HepG2 (cell line): ENCODE data around the gene NGB. TPM values are rescaled to one million over a fixed set of nuclear protein-coding genes. Genes with fewer than 3 reads are reported as not detected.

Source experiments
- ARNT ChIP-seq: fragments of 450-650 bp; IDR thresholded peaks from 2 replicates; pipeline ENCODE4 v1.6.1; 2017
- BORCS8-MEF2B ChIP-seq: sonication (generic); formaldehyde crosslinking; IDR thresholded peaks from 2 replicates; pipeline ENCODE4 v1.8.0; 2022; ENCODE audit warnings: mild to moderate bottlenecking, missing genetic modification reagents
- EEA1 ChIP-seq: sonication (generic); formaldehyde crosslinking; IDR thresholded peaks from 2 replicates; pipeline ENCODE4 v1.5.1; 2020; ENCODE audit warnings: mild to moderate bottlenecking, missing genetic modification reagents, borderline replicate concordance
- MAF1 ChIP-seq: sonication (generic); formaldehyde crosslinking; IDR thresholded peaks from 2 replicates; pipeline ENCODE4 v1.5.0; 2020; ENCODE audit warnings: missing genetic modification reagents, borderline replicate concordance
- MED8 ChIP-seq: sonication (generic); formaldehyde crosslinking; IDR thresholded peaks from 2 replicates; pipeline ENCODE4 v1.8.1; 2023; ENCODE audit warnings: mild to moderate bottlenecking, missing genetic modification reagents; ENCODE audit not compliant: insufficient replicate concordance
- PRPF4 ChIP-seq: fragments of 200-400 bp; formaldehyde crosslinking; IDR thresholded peaks from 2 replicates; pipeline ENCODE4 v1.6.1; 2016; ENCODE audit warnings: low read length, low read depth; ENCODE audit not compliant: poor library complexity, severe bottlenecking
- RFX1 ChIP-seq: fragments of 450-650 bp; IDR thresholded peaks from 2 replicates; pipeline ENCODE4 v1.6.1; 2017
- SUZ12 ChIP-seq: fragments of 150-350 bp; IDR thresholded peaks from 2 replicates; pipeline ENCODE4 v1.6.1; 2014; ENCODE audit warnings: low read depth, low read length
- XRCC5 ChIP-seq: fragments of 200-400 bp; formaldehyde crosslinking; optimal IDR thresholded peaks from 2 replicates; pipeline ENCODE3; 2017; ENCODE audit warnings: mild to moderate bottlenecking, low read length
- ZIK1 ChIP-seq: sonication (generic); formaldehyde crosslinking; IDR thresholded peaks from 2 replicates; pipeline ENCODE4 v1.5.0; 2020; ENCODE audit warnings: mild to moderate bottlenecking, low read depth, missing genetic modification reagents, borderline replicate concordance
- ZNF562 ChIP-seq: sonication (generic); formaldehyde crosslinking; IDR thresholded peaks from 2 replicates; pipeline ENCODE4 v1.8.0; 2022; ENCODE audit warnings: missing genetic modification reagents, borderline replicate concordance
- ZNF709 ChIP-seq: sonication (generic); formaldehyde crosslinking; IDR thresholded peaks from 2 replicates; pipeline ENCODE4 v1.5.0; 2020; ENCODE audit warnings: mild to moderate bottlenecking, missing genetic modification reagents
- ZNF737 ChIP-seq: sonication (generic); formaldehyde crosslinking; IDR thresholded peaks from 2 replicates; pipeline ENCODE4 v1.5.0; 2020; ENCODE audit warnings: missing genetic modification reagents, mild to moderate bottlenecking, borderline replicate concordance
- ZNF746 ChIP-seq: sonication (generic); formaldehyde crosslinking; IDR thresholded peaks from 2 replicates; pipeline ENCODE4 v1.8.0; 2022; ENCODE audit warnings: mild to moderate bottlenecking, missing genetic modification reagents
- polyA plus RNA-seq, 8 experiments: library from polyadenylated mRNA; depleted of rRNA in 3 of 8; stranded (reverse) in 7 of 8; unstranded in 1 of 8; fragments of >200 nt; fragmentation: Illumina TruSeq in 4 of 8; extraction: Trizol in 4 of 8; gene quantifications; 2 replicates each; pipeline versions ENCODE4 v1.2.1 to v1.2.3, GENCODE V29; 2011 to 2016; ENCODE audit warnings: low read depth in 4 of 8, missing spikeins in 1 of 8, mixed read lengths in 1 of 8; ENCODE audit not compliant: insufficient read depth in 1 of 8
- total RNA-seq, 5 experiments: library from RNA; depleted of rRNA; stranded (reverse); fragments of >200 nt; fragmentation: Illumina TruSeq; extraction: Trizol; gene quantifications; 2 replicates each; pipeline ENCODE4 v1.2.3, GENCODE V29; 2016; ENCODE audit warnings: low read depth in 1 of 5
- TF ChIP-seq, protein P1 (sequence below): sonication (generic); formaldehyde crosslinking; IDR thresholded peaks from 2 replicates; pipeline ENCODE4 v1.8.0; 2022; ENCODE audit warnings: mild to moderate bottlenecking, missing genetic modification reagents; ENCODE audit not compliant: insufficient replicate concordance
- TF ChIP-seq, protein P2 (sequence below): sonication (generic); formaldehyde crosslinking; IDR thresholded peaks from 2 replicates; pipeline ENCODE4 v1.5.0; 2020; ENCODE audit warnings: missing genetic modification reagents, mild to moderate bottlenecking, borderline replicate concordance
- TF ChIP-seq, protein P3 (sequence below): sonication (generic); formaldehyde crosslinking; IDR thresholded peaks from 2 replicates; pipeline ENCODE4 v1.5.0; 2020; ENCODE audit warnings: mild to moderate bottlenecking, missing genetic modification reagents, borderline replicate concordance
- TF ChIP-seq, protein P4 (sequence below): sonication (generic); formaldehyde crosslinking; IDR thresholded peaks from 2 replicates; pipeline ENCODE4 v1.5.0; 2020; ENCODE audit warnings: missing genetic modification reagents
- TF ChIP-seq, protein P5 (sequence below): sonication (generic); formaldehyde crosslinking; IDR thresholded peaks from 2 replicates; pipeline ENCODE4 v1.8.1; 2023; ENCODE audit warnings: mild to moderate bottlenecking, missing genetic modification reagents
- TF ChIP-seq, protein P6 (sequence below): sonication (generic); formaldehyde crosslinking; IDR thresholded peaks from 2 replicates; pipeline ENCODE4 v1.4.0; 2020; ENCODE audit warnings: missing genetic modification reagents
- TF ChIP-seq, protein P7 (sequence below): sonication (generic); formaldehyde crosslinking; IDR thresholded peaks from 2 replicates; pipeline ENCODE4 v1.8.0; 2023; ENCODE audit warnings: mild to moderate bottlenecking, missing genetic modification reagents
- TF ChIP-seq, protein P8 (sequence below): sonication (generic); formaldehyde crosslinking; IDR thresholded peaks from 2 replicates; pipeline ENCODE4 v1.5.1; 2020; ENCODE audit warnings: mild to moderate bottlenecking, missing genetic modification reagents, moderate library complexity

The NGB gene
- total and polyA plus RNA-seq, 2 of the 13 experiments (the other 11 are each of a cell fraction or from before 2014, with no cell fraction given), result 0.04 TPM; not detected in 1

DNA sequence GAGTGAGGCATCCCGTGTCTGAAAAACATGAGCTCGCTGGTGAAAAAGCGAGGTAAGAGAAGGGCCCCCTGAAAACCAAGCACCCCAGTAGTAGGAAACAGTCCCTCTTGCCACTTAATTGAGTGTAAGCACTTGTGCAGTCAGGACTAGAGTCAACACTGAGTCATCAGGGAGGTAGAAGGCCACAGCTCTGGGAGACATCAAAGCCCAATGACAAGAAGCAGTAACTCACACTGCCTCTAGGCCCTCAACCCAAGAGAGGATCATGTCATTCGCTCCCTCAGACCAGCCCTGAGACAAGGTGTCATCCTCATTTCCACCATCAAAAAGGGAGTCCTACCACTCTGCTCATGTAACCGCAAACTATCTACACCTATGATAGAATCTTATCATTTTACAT lies 31.9 kb upstream of the NGB start (continued):
- TF ChIP-seq SUZ12 (no peak), ZNF737 (CRISPR knock-in tag) (no peak), ZNF746 (CRISPR knock-in tag) (no peak), ZIK1 (CRISPR knock-in tag) (no peak), ZNF562 (CRISPR knock-in tag) (no peak), ZNF709 (CRISPR knock-in tag) (no peak), ARNT (no peak), RFX1 (no peak), BORCS8-MEF2B (no peak), PRPF4 (no peak), MED8 (CRISPR knock-in tag) (no peak), EEA1 (CRISPR knock-in tag) (no peak), MAF1 (CRISPR knock-in tag) (no peak), XRCC5 (peak; percentile 50)
- TF ChIP-seq, protein P1, sequence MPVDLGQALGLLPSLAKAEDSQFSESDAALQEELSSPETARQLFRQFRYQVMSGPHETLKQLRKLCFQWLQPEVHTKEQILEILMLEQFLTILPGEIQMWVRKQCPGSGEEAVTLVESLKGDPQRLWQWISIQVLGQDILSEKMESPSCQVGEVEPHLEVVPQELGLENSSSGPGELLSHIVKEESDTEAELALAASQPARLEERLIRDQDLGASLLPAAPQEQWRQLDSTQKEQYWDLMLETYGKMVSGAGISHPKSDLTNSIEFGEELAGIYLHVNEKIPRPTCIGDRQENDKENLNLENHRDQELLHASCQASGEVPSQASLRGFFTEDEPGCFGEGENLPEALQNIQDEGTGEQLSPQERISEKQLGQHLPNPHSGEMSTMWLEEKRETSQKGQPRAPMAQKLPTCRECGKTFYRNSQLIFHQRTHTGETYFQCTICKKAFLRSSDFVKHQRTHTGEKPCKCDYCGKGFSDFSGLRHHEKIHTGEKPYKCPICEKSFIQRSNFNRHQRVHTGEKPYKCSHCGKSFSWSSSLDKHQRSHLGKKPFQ (CRISPR knock-in tag), result no peak
- TF ChIP-seq, protein P2, sequence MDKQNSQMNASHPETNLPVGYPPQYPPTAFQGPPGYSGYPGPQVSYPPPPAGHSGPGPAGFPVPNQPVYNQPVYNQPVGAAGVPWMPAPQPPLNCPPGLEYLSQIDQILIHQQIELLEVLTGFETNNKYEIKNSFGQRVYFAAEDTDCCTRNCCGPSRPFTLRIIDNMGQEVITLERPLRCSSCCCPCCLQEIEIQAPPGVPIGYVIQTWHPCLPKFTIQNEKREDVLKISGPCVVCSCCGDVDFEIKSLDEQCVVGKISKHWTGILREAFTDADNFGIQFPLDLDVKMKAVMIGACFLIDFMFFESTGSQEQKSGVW, result no peak
- TF ChIP-seq, protein P3, sequence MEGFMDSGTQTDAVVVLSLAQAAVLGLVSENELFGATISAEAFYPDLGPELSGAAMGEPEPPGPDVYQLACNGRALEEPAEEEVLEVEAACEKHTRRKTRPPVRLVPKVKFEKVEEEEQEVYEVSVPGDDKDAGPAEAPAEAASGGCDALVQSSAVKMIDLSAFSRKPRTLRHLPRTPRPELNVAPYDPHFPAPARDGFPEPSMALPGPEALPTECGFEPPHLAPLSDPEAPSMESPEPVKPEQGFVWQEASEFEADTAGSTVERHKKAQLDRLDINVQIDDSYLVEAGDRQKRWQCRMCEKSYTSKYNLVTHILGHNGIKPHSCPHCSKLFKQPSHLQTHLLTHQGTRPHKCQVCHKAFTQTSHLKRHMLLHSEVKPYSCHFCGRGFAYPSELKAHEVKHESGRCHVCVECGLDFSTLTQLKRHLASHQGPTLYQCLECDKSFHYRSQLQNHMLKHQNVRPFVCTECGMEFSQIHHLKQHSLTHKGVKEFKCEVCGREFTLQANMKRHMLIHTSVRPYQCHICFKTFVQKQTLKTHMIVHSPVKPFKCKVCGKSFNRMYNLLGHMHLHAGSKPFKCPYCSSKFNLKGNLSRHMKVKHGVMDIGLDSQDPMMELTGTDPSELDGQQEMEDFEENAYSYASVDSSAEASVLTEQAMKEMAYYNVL (CRISPR knock-in tag), result no peak
- TF ChIP-seq, protein P4, sequence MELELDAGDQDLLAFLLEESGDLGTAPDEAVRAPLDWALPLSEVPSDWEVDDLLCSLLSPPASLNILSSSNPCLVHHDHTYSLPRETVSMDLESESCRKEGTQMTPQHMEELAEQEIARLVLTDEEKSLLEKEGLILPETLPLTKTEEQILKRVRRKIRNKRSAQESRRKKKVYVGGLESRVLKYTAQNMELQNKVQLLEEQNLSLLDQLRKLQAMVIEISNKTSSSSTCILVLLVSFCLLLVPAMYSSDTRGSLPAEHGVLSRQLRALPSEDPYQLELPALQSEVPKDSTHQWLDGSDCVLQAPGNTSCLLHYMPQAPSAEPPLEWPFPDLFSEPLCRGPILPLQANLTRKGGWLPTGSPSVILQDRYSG (CRISPR knock-in tag), result no peak
- TF ChIP-seq, protein P5, sequence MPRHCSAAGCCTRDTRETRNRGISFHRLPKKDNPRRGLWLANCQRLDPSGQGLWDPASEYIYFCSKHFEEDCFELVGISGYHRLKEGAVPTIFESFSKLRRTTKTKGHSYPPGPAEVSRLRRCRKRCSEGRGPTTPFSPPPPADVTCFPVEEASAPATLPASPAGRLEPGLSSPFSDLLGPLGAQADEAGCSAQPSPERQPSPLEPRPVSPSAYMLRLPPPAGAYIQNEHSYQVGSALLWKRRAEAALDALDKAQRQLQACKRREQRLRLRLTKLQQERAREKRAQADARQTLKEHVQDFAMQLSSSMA (CRISPR knock-in tag), result no peak
- TF ChIP-seq, protein P6, sequence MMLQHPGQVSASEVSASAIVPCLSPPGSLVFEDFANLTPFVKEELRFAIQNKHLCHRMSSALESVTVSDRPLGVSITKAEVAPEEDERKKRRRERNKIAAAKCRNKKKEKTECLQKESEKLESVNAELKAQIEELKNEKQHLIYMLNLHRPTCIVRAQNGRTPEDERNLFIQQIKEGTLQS, result peak; percentile 85
- TF ChIP-seq, protein P7, sequence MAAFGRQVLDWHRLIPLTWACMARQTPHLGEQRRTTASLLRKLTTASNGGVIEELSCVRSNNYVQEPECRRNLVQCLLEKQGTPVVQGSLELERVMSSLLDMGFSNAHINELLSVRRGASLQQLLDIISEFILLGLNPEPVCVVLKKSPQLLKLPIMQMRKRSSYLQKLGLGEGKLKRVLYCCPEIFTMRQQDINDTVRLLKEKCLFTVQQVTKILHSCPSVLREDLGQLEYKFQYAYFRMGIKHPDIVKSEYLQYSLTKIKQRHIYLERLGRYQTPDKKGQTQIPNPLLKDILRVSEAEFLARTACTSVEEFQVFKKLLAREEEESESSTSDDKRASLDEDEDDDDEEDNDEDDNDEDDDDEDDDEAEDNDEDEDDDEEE (CRISPR knock-in tag), result no peak
- TF ChIP-seq, protein P8, sequence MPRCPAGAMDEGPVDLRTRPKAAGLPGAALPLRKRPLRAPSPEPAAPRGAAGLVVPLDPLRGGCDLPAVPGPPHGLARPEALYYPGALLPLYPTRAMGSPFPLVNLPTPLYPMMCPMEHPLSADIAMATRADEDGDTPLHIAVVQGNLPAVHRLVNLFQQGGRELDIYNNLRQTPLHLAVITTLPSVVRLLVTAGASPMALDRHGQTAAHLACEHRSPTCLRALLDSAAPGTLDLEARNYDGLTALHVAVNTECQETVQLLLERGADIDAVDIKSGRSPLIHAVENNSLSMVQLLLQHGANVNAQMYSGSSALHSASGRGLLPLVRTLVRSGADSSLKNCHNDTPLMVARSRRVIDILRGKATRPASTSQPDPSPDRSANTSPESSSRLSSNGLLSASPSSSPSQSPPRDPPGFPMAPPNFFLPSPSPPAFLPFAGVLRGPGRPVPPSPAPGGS (CRISPR knock-in tag), result no peak
